H9 (cell line): ENCODE data around the gene OR7C1. TPM values are rescaled to one million over a fixed set of nuclear protein-coding genes. Genes with fewer than 3 reads are reported as not detected.

Source experiments
- DNase-seq: peaks from one replicate; pipeline ENCODE4 v3.0.0-alpha.2; 2017
- H2AFZ ChIP-seq: one replicate; pipeline ENCODE4 v1.6.1; 2013; ENCODE audit warnings: mild to moderate bottlenecking, low read length, control low read depth, moderate library complexity
- H2AK5ac ChIP-seq: 2 replicates; pipeline ENCODE4 v1.6.1; 2013; ENCODE audit warnings: low read length, control low read depth, mixed read lengths; ENCODE audit not compliant: insufficient read length
- H2BK120ac ChIP-seq: one replicate; pipeline ENCODE4 v1.6.1; 2013; ENCODE audit warnings: low read depth, mild to moderate bottlenecking, low read length, control low read depth, inconsistent platforms; ENCODE audit not compliant: poor library complexity, severe bottlenecking
- H2BK12ac ChIP-seq: 2 replicates; pipeline ENCODE4 v1.6.1; 2013; ENCODE audit warnings: low read length, control low read depth, mixed read lengths, low read depth; ENCODE audit not compliant: insufficient read length
- H2BK15ac ChIP-seq: 2 replicates; pipeline ENCODE4 v1.6.1; 2013; ENCODE audit warnings: low read depth, low read length, control low read depth
- H2BK20ac ChIP-seq: one replicate; pipeline ENCODE4 v1.6.1; 2013; ENCODE audit warnings: low read depth, mild to moderate bottlenecking, low read length, control low read depth, inconsistent platforms; ENCODE audit not compliant: poor library complexity, severe bottlenecking
- H2BK5ac ChIP-seq: 2 replicates; pipeline ENCODE4 v1.6.1; 2013; ENCODE audit warnings: low read length, control low read depth, mixed read lengths; ENCODE audit not compliant: insufficient read length
- H3K14ac ChIP-seq: 2 replicates; pipeline ENCODE4 v1.6.1; 2013; ENCODE audit warnings: low read length, control low read depth; ENCODE audit not compliant: insufficient read depth
- H3K18ac ChIP-seq: 2 replicates; pipeline ENCODE4 v1.6.1; 2013; ENCODE audit warnings: low read depth, mild to moderate bottlenecking, mixed read lengths, low read length, control low read depth; ENCODE audit not compliant: insufficient read length
- H3K23ac ChIP-seq: 2 replicates; pipeline ENCODE4 v1.6.1; 2013; ENCODE audit warnings: low read length, control low read depth, mixed read lengths, low read depth; ENCODE audit not compliant: insufficient read length
- H3K23me2 ChIP-seq: 2 replicates; pipeline ENCODE4 v1.6.1; 2013; ENCODE audit warnings: low read depth, mild to moderate bottlenecking, mixed read lengths, low read length, control low read depth; ENCODE audit not compliant: insufficient read length, poor library complexity, severe bottlenecking
- H3K27ac ChIP-seq: 2 replicates; pipeline ENCODE4 v1.5.1; 2013; ENCODE audit warnings: low read length, control low read depth, mixed read lengths, low read depth; ENCODE audit not compliant: insufficient read length
- H3K27me3 ChIP-seq: 2 replicates; pipeline ENCODE4 v1.6.1; 2013; ENCODE audit warnings: low read length, control low read depth, inconsistent platforms; ENCODE audit not compliant: insufficient read depth
- H3K4ac ChIP-seq: 2 replicates; pipeline ENCODE4 v1.6.1; 2013; ENCODE audit warnings: low read depth, mild to moderate bottlenecking, control low read depth, inconsistent platforms, low read length, moderate library complexity
- H3K4me1 ChIP-seq: 2 replicates; pipeline ENCODE4 v1.6.1; 2013; ENCODE audit warnings: low read length, control low read depth, inconsistent platforms; ENCODE audit not compliant: insufficient read depth
- H3K4me2 ChIP-seq: 2 replicates; pipeline ENCODE4 v1.6.1; 2013; ENCODE audit warnings: low read length, control low read depth, mixed read lengths; ENCODE audit not compliant: insufficient read length, insufficient read depth
- H3K56ac ChIP-seq: 2 replicates; pipeline ENCODE4 v1.6.1; 2013; ENCODE audit warnings: low read depth, mild to moderate bottlenecking, mixed read lengths, low read length, control low read depth; ENCODE audit not compliant: insufficient read length
- H3K79me1 ChIP-seq: 2 replicates; pipeline ENCODE4 v1.6.1; 2013; ENCODE audit warnings: low read depth, mild to moderate bottlenecking, moderate library complexity, low read length, control low read depth, inconsistent platforms; ENCODE audit not compliant: insufficient read depth, poor library complexity, severe bottlenecking
- H3K79me2 ChIP-seq: 2 replicates; pipeline ENCODE4 v1.6.1; 2013; ENCODE audit warnings: low read length, control low read depth, inconsistent platforms; ENCODE audit not compliant: insufficient read depth
- H3K9ac ChIP-seq: 2 replicates; pipeline ENCODE4 v1.6.1; 2013; ENCODE audit warnings: low read length, control low read depth, mixed read lengths; ENCODE audit not compliant: insufficient read length; ENCODE audit errors: extremely low read depth
- H3K9me3 ChIP-seq: one replicate; pipeline ENCODE4 v1.6.1; 2013; ENCODE audit warnings: low read depth, low read length, inconsistent platforms; ENCODE audit not compliant: control insufficient read depth
- H3T11ph ChIP-seq: one replicate; pipeline ENCODE4 v1.6.1; 2013; ENCODE audit warnings: mild to moderate bottlenecking, low read length, control low read depth, inconsistent platforms
- H4K20me1 ChIP-seq: one replicate; pipeline ENCODE4 v1.6.1; 2013; ENCODE audit not compliant: control insufficient read depth, insufficient read length, insufficient read depth
- H4K5ac ChIP-seq: 2 replicates; pipeline ENCODE4 v1.6.1; 2013; ENCODE audit warnings: low read depth, mild to moderate bottlenecking, mixed read lengths, low read length, control low read depth; ENCODE audit not compliant: insufficient read length
- H4K8ac ChIP-seq: replicated peaks from 2 replicates; pipeline ENCODE4 v1.6.1; 2013; ENCODE audit warnings: low read length, control low read depth, mixed read lengths, low read depth; ENCODE audit not compliant: insufficient read length
- H4K91ac ChIP-seq: 2 replicates; pipeline ENCODE4 v1.6.1; 2013; ENCODE audit warnings: low read depth, mild to moderate bottlenecking, moderate library complexity, mixed read lengths, low read length, control low read depth; ENCODE audit not compliant: insufficient read length
- H3K27ac Mint-ChIP-seq, 3 experiments: 2 replicates in 2 of 3; 3 replicates in 1 of 3; pipeline ENCODE4 v1.8.0; 2020 to 2021; ENCODE audit warnings: mixed read lengths in 3 of 3, mild to moderate bottlenecking in 1 of 3, moderate library complexity in 1 of 3
- H3K27me3 Mint-ChIP-seq: 2 replicates; pipeline ENCODE4 v1.8.0; 2021; ENCODE audit warnings: low read depth, mild to moderate bottlenecking, moderate library complexity, mixed read lengths
- H3K36me3 Mint-ChIP-seq, 3 experiments: 2 replicates in 2 of 3; 3 replicates in 1 of 3; pipeline ENCODE4 v1.8.0; 2020 to 2021; ENCODE audit warnings: low read depth in 3 of 3, mixed read lengths in 3 of 3; ENCODE audit not compliant: insufficient read depth in 1 of 3
- H3K4me1 Mint-ChIP-seq, 2 experiments: 2 replicates each; pipeline ENCODE4 v1.8.0; 2020; ENCODE audit warnings: mixed read lengths in 2 of 2
- H3K4me3 Mint-ChIP-seq, 2 experiments: 2 replicates in 1 of 2; 3 replicates in 1 of 2; pipeline ENCODE4 v1.8.0; 2020 to 2021; ENCODE audit warnings: mild to moderate bottlenecking in 2 of 2, mixed read lengths in 2 of 2, moderate library complexity in 1 of 2
- H3K9me3 Mint-ChIP-seq, 2 experiments: 2 replicates in 1 of 2; 3 replicates in 1 of 2; pipeline ENCODE4 v1.8.0; 2020; ENCODE audit warnings: mild to moderate bottlenecking in 2 of 2, mixed read lengths in 2 of 2, moderate library complexity in 1 of 2
- CTCF ChIP-seq: fragments of 200-600 bp; sonication (generic); conservative IDR thresholded peaks from 3 replicates; pipeline ENCODE4 v1.8.0; 2021; ENCODE audit warnings: antibody characterized with exemption, mild to moderate bottlenecking
- WGBS: extraction: QIAGEN DNeasy Blood & Tissue Kit; methylation state at CpG from one replicate; pipeline ENCODE4 v1.1.7; 2013; ENCODE audit warnings: missing lambda C conversion rate, low lambda C conversion rate, mixed read lengths; ENCODE audit not compliant: insufficient read length; ENCODE audit errors: extremely low coverage; 5-methylcytosine and 5-hydroxymethylcytosine counted together
- total RNA-seq: library from RNA; stranded (reverse); gene quantifications from 2 replicates; pipeline ENCODE4 v1.2.1, GENCODE V29; 2021

Gene OR7C1
- total RNA-seq, 1 experiment from 2014 or later, result not detected

GRCh38 chr19:14768001-14768400 lies 67.0 kb downstream of the OR7C1 start:
- H3K36me3 Mint-ChIP-seq, result peaks cover 6 to 14% (median 6%) of the 10 kb centered on the region in 3 experiments

More at GRCh38 chr19:14768001-14768400, 67.0 kb downstream of the OR7C1 start:
- peaks cover 20 to 76% of the 10 kb centered on the region in 2 experiments for H3K9me3 Mint-ChIP-seq
- no CpG with 5 or more reads among the region's 2 CpGs for WGBS
- Histone ChIP-seq H2BK12ac (no peak overlapping the region), H4K20me1 (no peaks in the 10 kb centered on the region), H3K23me2 (no peaks in the 10 kb centered on the region), H3K4ac (no peak overlapping the region), H3K79me2 (no peaks in the 10 kb centered on the region), H4K91ac (no peak overlapping the region), H2BK20ac (no peak overlapping the region), H3K9ac (no peak overlapping the region), H4K8ac (no peak overlapping the region), H2AK5ac (no peak overlapping the region), H3K4me2 (no peak overlapping the region), H3K23ac (no peak overlapping the region), H3T11ph (no peak overlapping the region), H2BK15ac (no peak overlapping the region), H2AFZ (no peak overlapping the region), H2BK120ac (no peak overlapping the region), H3K9me3 (no peaks in the 10 kb centered on the region), H3K14ac (no peak overlapping the region; the same call in 1 of the 2 replicates), H2BK5ac (no peak overlapping the region), H3K79me1 (no peaks in the 10 kb centered on the region), H3K27ac (no peak overlapping the region), H3K56ac (no peak overlapping the region), H3K18ac (no peak overlapping the region), H4K5ac (no peak overlapping the region), H3K4me1 (no peaks in the 10 kb centered on the region), H3K27me3 (no peaks in the 10 kb centered on the region)
- H3K27me3 Mint-ChIP-seq, result no peaks in the 10 kb centered on the region; the same call in 1 of the 2 replicates
- no peak overlapping the region for H3K27ac Mint-ChIP-seq
- H3K4me3 Mint-ChIP-seq, result no peak overlapping the region
- DNase-seq, result peak; percentile 11
- TF ChIP-seq CTCF, result no peak
- H3K4me1 Mint-ChIP-seq, result no peaks in the 10 kb centered on the region; a peak in 1 of 4 replicates
